Activated naive CD4-positive, alpha-beta T cell treated with Interleukin-2 at 50 U/mL for 16 hours (primary cell): Measurements from ENCODE around the gene PTGER2.
A peak's percentile ranks its signal among the peaks of the same experiment; 100 is the strongest.

Experiments used
- DNase-seq: peaks from one replicate; pipeline ENCODE4 v3.0.0-alpha.2; 2020

PTGER2 gene

GRCh38 chr14:52342849-52343596 is 28.9 kb downstream of the PTGER2 start:
- no peak for DNase-seq

GRCh38 chr14:52346778-52347177 is 32.7 kb downstream of the PTGER2 start:
- DNase-seq = no peak

DNA sequence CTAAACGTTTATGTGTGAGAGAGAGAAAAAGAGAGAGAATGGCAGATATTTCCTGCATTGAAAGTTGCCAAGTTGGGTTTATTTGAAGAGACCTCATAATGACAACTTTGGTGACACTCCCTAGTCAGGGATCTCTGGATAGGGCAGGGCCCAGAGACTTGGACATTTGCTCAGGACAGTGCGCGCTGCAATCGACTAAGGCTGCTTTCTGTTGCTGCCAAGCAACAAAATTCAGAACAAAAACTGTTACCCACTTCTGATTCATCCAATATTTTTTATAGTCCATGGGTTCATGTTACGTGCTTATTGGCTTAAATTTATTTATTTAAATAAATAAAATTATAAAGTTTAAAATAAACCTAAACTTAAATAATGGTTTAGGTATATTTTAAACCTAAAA is 34.2 kb downstream of the PTGER2 start:
- no peak for DNase-seq

DNA sequence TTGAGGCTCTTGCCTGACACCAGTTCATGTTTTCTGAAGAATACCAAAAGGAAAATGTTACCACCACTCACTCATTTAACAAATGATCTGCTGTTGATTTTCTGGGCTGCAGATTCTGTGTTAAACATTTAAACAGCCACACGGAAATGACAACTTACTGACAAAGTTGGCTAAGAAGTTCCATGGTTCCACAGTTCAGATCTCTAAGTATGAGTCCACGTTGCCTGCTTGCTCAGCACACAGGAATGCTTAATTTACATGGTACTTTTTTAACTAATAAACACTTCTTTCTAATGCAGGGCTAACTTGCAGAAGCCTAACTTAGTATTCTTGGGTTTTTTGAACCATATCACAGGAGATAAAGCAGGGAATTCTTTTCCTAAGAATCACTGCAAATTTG is 34.7 kb downstream of the PTGER2 start:
- DNase-seq = no peak

DNA sequence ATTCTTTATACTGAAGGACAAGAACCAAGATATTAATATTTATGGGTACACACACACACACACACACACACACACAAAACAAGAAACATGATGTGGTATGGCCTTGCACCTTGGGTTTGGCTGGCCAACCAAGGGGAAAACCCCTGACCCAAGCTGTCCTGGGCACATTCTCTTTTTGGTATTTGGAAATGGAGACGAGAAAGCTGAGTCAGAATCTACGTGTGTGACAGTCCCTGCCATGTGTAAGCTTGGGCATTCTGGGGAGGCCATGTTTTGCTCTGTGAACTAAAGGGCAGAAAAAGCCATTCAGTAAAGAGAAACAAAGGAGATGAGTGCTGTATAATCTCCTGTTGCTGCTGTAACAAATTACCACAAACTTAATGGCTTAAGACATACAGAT is 35.6 kb downstream of the PTGER2 start:
- peak; percentile 17 for DNase-seq

GRCh38 chr14:52350445-52350844 is 36.3 kb downstream of the PTGER2 start:
- no peak for DNase-seq

GRCh38 chr14:52351233-52352060 is 37.3 kb downstream of the PTGER2 start:
- no peak for DNase-seq

- DNase-seq = peak; percentile 30
Measured at GRCh38 chr14:52352061-52352491, 38.0 kb downstream of the PTGER2 start.

DNA sequence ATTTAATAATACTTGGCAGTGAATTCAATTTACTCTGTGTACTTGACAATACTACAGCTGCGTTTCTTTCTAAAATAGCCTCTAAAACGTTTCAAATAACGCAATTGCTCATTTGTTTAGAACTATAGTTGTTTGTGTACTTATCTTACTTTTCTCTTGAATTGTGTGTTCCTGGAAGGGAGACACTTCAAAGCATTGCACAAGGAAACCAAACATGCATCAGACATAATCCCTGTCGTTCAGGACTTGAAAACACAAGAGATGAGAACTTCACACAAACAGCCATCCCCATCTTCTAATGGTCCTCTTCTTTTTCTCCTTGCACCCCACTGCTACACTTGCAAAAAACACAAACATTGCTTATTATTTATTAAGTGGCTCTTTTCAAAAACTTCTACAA is 38.5 kb downstream of the PTGER2 start:
- no peak for DNase-seq

- no peak for DNase-seq
Measured at GRCh38 chr14:52354242-52354641, 40.1 kb downstream of the PTGER2 start.

GRCh38 chr14:52355016-52355431 is 40.9 kb downstream of the PTGER2 start:
- no peak for DNase-seq

DNA sequence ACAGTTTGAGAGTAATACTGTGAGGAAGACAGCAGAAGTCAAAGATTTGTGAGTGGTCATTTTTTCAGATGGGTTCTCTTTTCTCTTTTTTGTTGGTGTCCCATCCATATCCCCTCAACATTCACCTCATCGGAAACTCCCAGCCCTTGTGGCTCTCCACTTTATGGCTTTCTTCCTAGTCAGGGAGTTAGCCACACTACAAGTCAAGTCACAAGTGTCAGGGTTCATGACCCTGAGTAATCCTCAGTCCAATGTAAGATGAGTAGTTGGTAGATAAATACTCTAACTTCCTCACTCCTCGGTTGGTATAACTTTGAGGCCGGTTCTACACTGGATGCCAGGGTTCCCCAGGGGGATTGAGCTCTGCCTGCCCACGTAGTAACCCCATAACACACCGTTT is 41.4 kb downstream of the PTGER2 start:
- DNase-seq = no peak

DNA sequence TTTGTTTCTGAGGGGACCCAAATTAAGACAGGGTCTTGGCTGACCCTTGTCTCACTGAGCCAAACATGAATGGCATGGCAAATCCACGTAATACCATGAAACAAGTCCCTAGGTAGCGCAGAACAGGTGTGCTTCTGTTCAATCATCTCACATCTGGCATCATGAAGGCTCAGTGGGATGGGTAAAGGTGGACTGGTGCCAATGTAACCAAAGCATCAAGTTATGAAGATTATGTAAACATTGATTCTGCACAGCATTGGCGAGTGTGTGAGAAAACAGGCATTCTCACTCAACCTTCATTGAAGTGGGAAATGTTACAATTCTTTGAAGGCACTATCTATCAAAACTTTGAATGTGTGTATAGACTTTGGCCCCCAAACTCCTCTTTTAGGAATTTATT is 41.9 kb downstream of the PTGER2 start:
- DNase-seq = no peak

- DNase-seq = no peak
Measured at GRCh38 chr14:52360831-52361230, 46.7 kb downstream of the PTGER2 start.

DNA sequence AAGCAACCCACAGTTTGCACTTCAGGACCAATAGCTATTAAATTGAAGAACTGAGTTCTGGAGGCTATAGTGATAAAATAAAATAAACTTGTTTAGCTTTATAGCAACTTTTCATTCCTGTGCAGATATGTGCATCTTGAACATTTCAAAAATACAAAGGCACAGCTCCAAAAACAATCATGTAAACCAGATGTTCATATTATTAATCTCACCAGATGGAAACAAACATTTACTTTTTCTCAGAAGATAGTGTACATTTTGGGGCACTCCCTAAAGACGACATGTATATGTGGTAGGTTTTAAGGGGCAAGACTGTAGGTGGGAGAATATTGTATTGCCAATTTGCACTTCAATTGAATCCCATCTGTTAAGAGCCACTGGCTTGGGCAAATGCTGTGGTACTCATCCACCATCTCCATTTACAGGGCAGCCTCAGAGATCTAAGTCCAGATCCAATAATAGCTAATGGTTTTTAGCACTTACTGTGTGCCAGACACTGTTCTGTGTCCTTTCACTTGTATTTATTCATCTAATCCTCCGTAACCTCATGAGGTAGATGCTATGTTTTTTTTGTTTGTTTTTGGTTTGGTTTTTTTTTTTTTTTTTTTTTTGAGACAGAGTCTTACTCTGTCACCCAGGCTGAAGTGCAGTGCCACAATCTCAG is 49.1 kb downstream of the PTGER2 start:
- no peak for DNase-seq

DNA sequence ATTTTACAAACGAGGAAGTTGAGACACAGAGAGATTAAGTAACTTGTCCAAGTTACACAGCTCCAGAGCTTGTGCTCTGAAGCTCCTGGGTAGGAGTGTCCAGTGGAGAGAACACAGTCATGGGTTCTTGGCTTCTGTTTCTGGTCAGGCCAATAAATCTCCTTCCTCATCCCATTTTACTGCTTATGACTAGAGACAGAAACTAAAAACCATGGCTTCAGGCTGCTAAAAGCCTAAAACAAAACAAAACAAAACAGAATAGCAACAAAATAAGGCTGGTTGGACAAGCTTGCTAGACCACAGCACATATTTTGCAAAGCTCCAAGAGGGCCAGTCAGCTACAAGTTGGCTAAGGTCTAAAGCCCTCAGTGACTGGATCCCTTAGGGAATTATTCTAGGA is 49.8 kb downstream of the PTGER2 start:
- no peak for DNase-seq

DNA sequence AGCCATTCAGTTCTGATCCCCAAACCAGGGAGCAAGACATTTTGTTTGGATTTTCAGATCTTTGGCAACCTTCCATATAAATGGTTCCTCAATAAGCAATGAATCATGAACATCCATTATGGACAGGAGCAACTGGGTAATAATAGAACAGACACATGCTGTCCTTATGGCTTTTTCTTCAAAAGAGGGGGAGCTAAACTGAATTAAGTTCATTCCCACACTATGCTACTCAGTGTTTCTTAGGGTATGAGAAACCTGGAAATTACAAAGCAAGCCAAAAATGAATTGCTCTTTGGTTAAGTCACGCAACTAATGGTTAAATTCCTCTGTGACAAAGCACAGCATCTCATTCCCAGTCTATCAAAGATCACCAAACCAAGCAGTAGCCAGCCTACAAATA is 51.0 kb downstream of the PTGER2 start:
- DNase-seq = no peak

DNA sequence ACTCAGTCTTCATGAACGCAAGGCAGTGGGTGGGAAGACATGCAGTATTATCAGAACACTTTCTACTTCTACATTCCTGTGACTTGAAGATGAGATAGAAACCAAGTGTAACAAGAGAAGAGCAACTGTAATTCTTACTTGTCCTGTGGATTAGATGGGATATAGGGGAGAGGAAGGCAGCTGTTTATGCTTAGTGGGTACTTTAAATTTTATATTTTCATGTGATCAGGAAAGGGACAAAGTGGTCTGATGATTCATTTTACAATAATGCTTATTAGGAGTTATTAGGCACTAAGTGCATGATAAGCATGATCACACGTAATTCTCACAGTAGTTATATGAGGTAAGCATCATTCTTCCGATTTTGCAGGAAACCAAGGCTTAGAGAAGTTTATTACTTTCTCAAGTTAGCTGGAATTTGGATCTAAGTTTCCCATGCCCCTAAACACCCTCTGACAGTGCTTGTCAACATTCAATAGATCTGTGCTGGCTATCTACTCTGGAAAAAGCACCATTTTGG is 52.7 kb downstream of the PTGER2 start:
- DNase-seq = no peak

- DNase-seq = no peak
Measured at GRCh38 chr14:52369305-52369801, 55.2 kb downstream of the PTGER2 start.

GRCh38 chr14:52370406-52370935 is 56.4 kb downstream of the PTGER2 start:
- DNase-seq = no peak

- no peak for DNase-seq
Measured at GRCh38 chr14:52377940-52378339, 63.8 kb downstream of the PTGER2 start.
